Suprapubic skin (tissue), 3 donors: ENCODE results near the gene CACNA1D.

Experiments used
- CTCF ChIP-seq, 2 donors: fragments of 200-600 bp in 1 of 2; fragments of 450-650 bp in 1 of 2; sonication (generic) in 1 of 2; IDR thresholded peaks; one replicate each; pipeline ENCODE4 v1.5.1; 2016 to 2019; ENCODE audit warnings: antibody characterized with exemption in 2 of 2, mild to moderate bottlenecking in 1 of 2, moderate library complexity in 1 of 2
- EP300 ChIP-seq: sonication (generic); formaldehyde crosslinking; IDR thresholded peaks from one replicate; pipeline ENCODE4 v1.6.1; 2017; ENCODE audit warnings: antibody characterized with exemption
- POLR2A ChIP-seq, 2 donors: fragments of 450-650 bp; IDR thresholded peaks; one replicate each; pipeline ENCODE4 v1.6.1; 2017; ENCODE audit warnings: antibody characterized with exemption in 2 of 2, mild to moderate bottlenecking in 2 of 2, moderate library complexity in 2 of 2

- TF ChIP-seq CTCF (IDR thresholded peaks at IDR 0.05) (no peak), EP300 (no peak), POLR2A (IDR thresholded peaks at IDR 0.05) (no peak)
These were observed 314.9 kb downstream of the CACNA1D start for GRCh38 chr3:53809267-53809666.
